Loucy (cell line): ENCODE results near the gene TMEM53.

Experiments
- H2AFZ ChIP-seq: fragments of 200-600 bp; sonication (generic); 2 replicates; pipeline ENCODE4 v1.6.0; 2016; ENCODE audit warnings: antibody characterized with exemption, mild to moderate bottlenecking, low read length, moderate library complexity
- H3F3A ChIP-seq: fragments of 200-600 bp; 2 replicates; pipeline ENCODE4 v1.6.0; 2016; ENCODE audit warnings: antibody characterized with exemption, low read depth, mild to moderate bottlenecking
- H3K27me3 ChIP-seq: fragments of 200-600 bp; sonication (generic); 2 replicates; pipeline ENCODE4 v1.6.1; 2014; ENCODE audit warnings: low read length, mild to moderate bottlenecking; ENCODE audit not compliant: insufficient read depth, poor library complexity, severe bottlenecking
- H3K36me3 ChIP-seq: fragments of 200-600 bp; sonication (generic); 2 replicates; pipeline ENCODE4 v1.6.1; 2016; ENCODE audit warnings: low read length; ENCODE audit not compliant: insufficient read depth
- H3K4me1 ChIP-seq: fragments of 200-600 bp; sonication (generic); 2 replicates; pipeline ENCODE4 v1.5.1; 2014; ENCODE audit warnings: low read length, mild to moderate bottlenecking; ENCODE audit not compliant: insufficient read depth, poor library complexity, severe bottlenecking
- H3K4me2 ChIP-seq: fragments of 200-600 bp; sonication (generic); 2 replicates; pipeline ENCODE4 v1.6.0; 2014; ENCODE audit warnings: antibody characterized with exemption, low read length, low read depth, mild to moderate bottlenecking; ENCODE audit not compliant: poor library complexity, severe bottlenecking
- H3K4me3 ChIP-seq: fragments of 200-600 bp; sonication (generic); 2 replicates; pipeline ENCODE4 v1.5.1; 2014; ENCODE audit warnings: low read length, mild to moderate bottlenecking, mixed read lengths; ENCODE audit not compliant: poor library complexity, severe bottlenecking
- H3K79me2 ChIP-seq: fragments of 200-600 bp; sonication (generic); 2 replicates; pipeline ENCODE4 v1.6.1; 2014; ENCODE audit warnings: low read length; ENCODE audit not compliant: insufficient read depth
- H3K9ac ChIP-seq: fragments of 200-600 bp; sonication (generic); 2 replicates; pipeline ENCODE4 v1.6.0; 2014; ENCODE audit warnings: mild to moderate bottlenecking, low read depth, low read length, moderate library complexity; ENCODE audit not compliant: poor library complexity, severe bottlenecking
- H3K9me2 ChIP-seq: fragments of 200-600 bp; sonication (generic); replicated peaks from 2 replicates; pipeline ENCODE4 v1.6.1; 2016; ENCODE audit warnings: low read depth, low read length, mixed read lengths
- H3K9me3 ChIP-seq: fragments of 200-600 bp; sonication (generic); 2 replicates; pipeline ENCODE4 v1.6.1; 2014; ENCODE audit warnings: mild to moderate bottlenecking, antibody characterized with exemption, low read length, low read depth; ENCODE audit not compliant: insufficient read depth
- H4K20me1 ChIP-seq: fragments of 200-600 bp; sonication (generic); 2 replicates; pipeline ENCODE4 v1.6.0; 2014; ENCODE audit warnings: antibody characterized with exemption, low read length, mild to moderate bottlenecking; ENCODE audit not compliant: insufficient read depth, poor library complexity, severe bottlenecking
- EZH2phosphoT487 ChIP-seq: fragments of 200-600 bp; IDR thresholded peaks from 2 replicates; pipeline ENCODE4 v1.6.1; 2018; ENCODE audit warnings: antibody characterized with exemption, mild to moderate bottlenecking, moderate library complexity, borderline replicate concordance
- TF ChIP-seq, protein P1 (sequence below): fragments of 200-600 bp; sonication (generic); conservative IDR thresholded peaks from 2 replicates; pipeline ENCODE4 v1.5.1; 2014; ENCODE audit warnings: mild to moderate bottlenecking, antibody characterized with exemption, low read length

The TMEM53 gene

GRCh38 chr1:44693159-44693558, 18.9 kb upstream of the TMEM53 start:
- Histone ChIP-seq H3K36me3 (no peaks in the 10 kb centered on the region), H4K20me1 (no peaks in the 10 kb centered on the region), H3F3A (no peaks in the 10 kb centered on the region), H2AFZ (no peak overlapping the region), H3K27me3 (no peaks in the 10 kb centered on the region), H3K4me1 (peaks cover 6% of the 10 kb centered on the region), H3K9ac (no peak overlapping the region), H3K9me3 (no peaks in the 10 kb centered on the region), H3K9me2 (no peaks in the 10 kb centered on the region), H3K79me2 (no peaks in the 10 kb centered on the region), H3K4me3 (no peak overlapping the region), H3K4me2 (no peak overlapping the region)
- TF ChIP-seq, protein P1, sequence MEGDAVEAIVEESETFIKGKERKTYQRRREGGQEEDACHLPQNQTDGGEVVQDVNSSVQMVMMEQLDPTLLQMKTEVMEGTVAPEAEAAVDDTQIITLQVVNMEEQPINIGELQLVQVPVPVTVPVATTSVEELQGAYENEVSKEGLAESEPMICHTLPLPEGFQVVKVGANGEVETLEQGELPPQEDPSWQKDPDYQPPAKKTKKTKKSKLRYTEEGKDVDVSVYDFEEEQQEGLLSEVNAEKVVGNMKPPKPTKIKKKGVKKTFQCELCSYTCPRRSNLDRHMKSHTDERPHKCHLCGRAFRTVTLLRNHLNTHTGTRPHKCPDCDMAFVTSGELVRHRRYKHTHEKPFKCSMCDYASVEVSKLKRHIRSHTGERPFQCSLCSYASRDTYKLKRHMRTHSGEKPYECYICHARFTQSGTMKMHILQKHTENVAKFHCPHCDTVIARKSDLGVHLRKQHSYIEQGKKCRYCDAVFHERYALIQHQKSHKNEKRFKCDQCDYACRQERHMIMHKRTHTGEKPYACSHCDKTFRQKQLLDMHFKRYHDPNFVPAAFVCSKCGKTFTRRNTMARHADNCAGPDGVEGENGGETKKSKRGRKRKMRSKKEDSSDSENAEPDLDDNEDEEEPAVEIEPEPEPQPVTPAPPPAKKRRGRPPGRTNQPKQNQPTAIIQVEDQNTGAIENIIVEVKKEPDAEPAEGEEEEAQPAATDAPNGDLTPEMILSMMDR, result no peak
- no peak for TF ChIP-seq EZH2phosphoT487

DNA sequence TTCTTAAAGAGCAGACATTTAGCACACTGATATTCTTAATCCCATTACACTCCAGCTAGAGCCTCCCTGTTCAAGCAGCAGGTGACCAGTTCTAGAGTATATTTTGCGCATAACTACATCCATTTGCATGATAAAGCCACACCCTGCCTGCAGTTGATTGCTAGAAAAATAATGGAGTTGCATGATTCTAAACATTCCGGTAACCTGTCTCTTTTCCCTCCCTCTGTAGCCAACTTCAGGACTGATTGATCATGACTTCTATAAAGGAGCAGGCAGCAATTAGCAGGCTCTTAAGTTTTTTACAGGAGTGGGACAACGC, 15.1 kb upstream of the TMEM53 start:
- no peaks in the 10 kb centered on the region for H3K9me3 ChIP-seq
- no peaks in the 10 kb centered on the region for H3K27me3 ChIP-seq
- no peaks in the 10 kb centered on the region for H3K79me2 ChIP-seq
- H3K4me1 ChIP-seq, result peaks cover 7% of the 10 kb centered on the region
- H3K9ac ChIP-seq, result no peak overlapping the region
- H4K20me1 ChIP-seq, result no peaks in the 10 kb centered on the region
- H3K9me2 ChIP-seq, result no peaks in the 10 kb centered on the region
- no peaks in the 10 kb centered on the region for H3K36me3 ChIP-seq
- no peak overlapping the region for H2AFZ ChIP-seq
- TF ChIP-seq, protein P1, result no peak
- TF ChIP-seq EZH2phosphoT487, result no peak
- no peaks in the 10 kb centered on the region for H3F3A ChIP-seq
- H3K4me2 ChIP-seq, result no peak overlapping the region
- H3K4me3 ChIP-seq, result no peak overlapping the region

DNA sequence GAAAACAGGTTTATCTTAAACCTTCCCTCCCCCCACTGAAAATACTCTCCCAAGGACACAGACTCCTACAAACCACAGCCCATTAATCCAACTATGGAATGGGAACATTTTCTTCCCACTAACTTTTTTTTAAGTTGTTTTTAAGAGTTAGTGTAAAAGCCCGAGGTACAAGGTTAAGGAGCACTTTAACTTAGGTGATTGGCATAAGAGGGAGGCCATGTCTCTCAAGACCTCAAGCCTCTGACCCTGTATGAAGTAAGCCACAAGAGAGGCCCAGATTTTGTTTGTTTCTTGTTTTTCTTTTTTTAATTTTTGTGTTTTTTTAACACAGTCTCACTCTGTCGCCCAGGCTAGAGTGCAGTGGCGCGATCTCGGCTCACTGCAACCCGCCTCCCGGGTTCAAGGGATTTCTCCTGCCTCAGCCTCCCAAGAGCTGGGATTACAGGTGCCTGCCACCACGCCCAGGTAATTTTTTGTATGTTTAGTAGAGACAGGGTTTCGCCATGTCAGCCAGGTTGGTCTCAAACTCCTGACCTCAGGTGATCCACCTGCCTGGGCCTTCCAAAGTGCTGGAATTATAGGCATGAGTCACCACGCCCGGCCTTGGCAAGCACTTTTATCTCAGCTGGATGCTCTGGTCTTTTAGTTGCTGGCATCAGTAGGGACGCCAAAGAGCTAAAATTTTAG, 14.6 kb upstream of the TMEM53 start:
- Histone ChIP-seq H3K36me3 (no peaks in the 10 kb centered on the region), H3K79me2 (no peaks in the 10 kb centered on the region), H3F3A (no peaks in the 10 kb centered on the region), H3K9ac (no peak overlapping the region), H3K27me3 (no peaks in the 10 kb centered on the region), H3K9me3 (no peaks in the 10 kb centered on the region), H2AFZ (no peak overlapping the region), H4K20me1 (no peaks in the 10 kb centered on the region), H3K4me2 (no peak overlapping the region), H3K4me3 (no peak overlapping the region), H3K4me1 (peaks cover 12% of the 10 kb centered on the region), H3K9me2 (no peaks in the 10 kb centered on the region)
- TF ChIP-seq, protein P1, result no peak
- TF ChIP-seq EZH2phosphoT487, result no peak
